ENCODE measurements around the gene EIF2B2.

EIF2B2 gene

GRCh38 chr14:75002392-75003249 lies at the start of gene EIF2B2:
TSS of gene EIF2B2 (plus strand) at chr14:75002921. CDS start at chr14:75002991, 70 bp downstream.
- DNase-seq, result peak; percentile 99

- no peak for DNase-seq
These were observed 49.0 kb upstream of the EIF2B2 start for GRCh38 chr14:74953686-74954085.

- DNase-seq, result no peak
These were observed 48.3 kb upstream of the EIF2B2 start for GRCh38 chr14:74954232-74954946.

GRCh38 chr14:74954947-74955228 lies 47.8 kb upstream of the EIF2B2 start:
- no peak for DNase-seq

GRCh38 chr14:74955229-74956026 lies 47.3 kb upstream of the EIF2B2 start, which contains the start of gene PGF:
TSS of gene PGF (minus strand) at chr14:74955597. CDS start at chr14:74955242, 355 bp downstream.
- DNase-seq, result peak; percentile 33 to 46

GRCh38 chr14:74956027-74956279 lies 46.8 kb upstream of the EIF2B2 start:
- DNase-seq, result no peak

- no peak for DNase-seq
These were observed 46.2 kb upstream of the EIF2B2 start for GRCh38 chr14:74956280-74957072.

- no peak for DNase-seq
These were observed 43.0 kb upstream of the EIF2B2 start for GRCh38 chr14:74959596-74960180.

GRCh38 chr14:74960736-74961135 lies 42.0 kb upstream of the EIF2B2 start:
- no peak for DNase-seq

- no peak for DNase-seq
These were observed 41.3 kb upstream of the EIF2B2 start for GRCh38 chr14:74961238-74961911.

- no peak for DNase-seq
These were observed 40.7 kb upstream of the EIF2B2 start for GRCh38 chr14:74962046-74962445.

- peak in 1 of 2 donors; percentile 50 for DNase-seq
These were observed 40.2 kb upstream of the EIF2B2 start for GRCh38 chr14:74962493-74962892.

GRCh38 chr14:74963178-74963704 lies 39.5 kb upstream of the EIF2B2 start:
- DNase-seq, result no peak

- no peak for DNase-seq
These were observed 38.9 kb upstream of the EIF2B2 start for GRCh38 chr14:74963705-74964271.

- DNase-seq, result no peak
These were observed 37.8 kb upstream of the EIF2B2 start for GRCh38 chr14:74964787-74965485.

GRCh38 chr14:74965486-74966153 lies 37.1 kb upstream of the EIF2B2 start:
- DNase-seq, result no peak

GRCh38 chr14:74968811-74969210 lies 33.9 kb upstream of the EIF2B2 start:
- no peak for DNase-seq

GRCh38 chr14:74973003-74973653 lies 29.6 kb upstream of the EIF2B2 start:
- DNase-seq, result no peak

GRCh38 chr14:74973905-74974363 lies 28.8 kb upstream of the EIF2B2 start:
- no peak for DNase-seq

All from CD4-positive, alpha-beta T cell treated with Interleukin-4 for 1 hour (primary cell).